Measurements from ENCODE around the gene CTDSPL. TPM values are rescaled to one million over a fixed set of nuclear protein-coding genes. Genes with fewer than 3 reads are reported as not detected.

Gene CTDSPL
- total and polyA plus RNA-seq, 2 of the 13 experiments (the other 11 are each of a cell fraction or from before 2014, with no cell fraction given), result 26.1 to 142 TPM

DNA sequence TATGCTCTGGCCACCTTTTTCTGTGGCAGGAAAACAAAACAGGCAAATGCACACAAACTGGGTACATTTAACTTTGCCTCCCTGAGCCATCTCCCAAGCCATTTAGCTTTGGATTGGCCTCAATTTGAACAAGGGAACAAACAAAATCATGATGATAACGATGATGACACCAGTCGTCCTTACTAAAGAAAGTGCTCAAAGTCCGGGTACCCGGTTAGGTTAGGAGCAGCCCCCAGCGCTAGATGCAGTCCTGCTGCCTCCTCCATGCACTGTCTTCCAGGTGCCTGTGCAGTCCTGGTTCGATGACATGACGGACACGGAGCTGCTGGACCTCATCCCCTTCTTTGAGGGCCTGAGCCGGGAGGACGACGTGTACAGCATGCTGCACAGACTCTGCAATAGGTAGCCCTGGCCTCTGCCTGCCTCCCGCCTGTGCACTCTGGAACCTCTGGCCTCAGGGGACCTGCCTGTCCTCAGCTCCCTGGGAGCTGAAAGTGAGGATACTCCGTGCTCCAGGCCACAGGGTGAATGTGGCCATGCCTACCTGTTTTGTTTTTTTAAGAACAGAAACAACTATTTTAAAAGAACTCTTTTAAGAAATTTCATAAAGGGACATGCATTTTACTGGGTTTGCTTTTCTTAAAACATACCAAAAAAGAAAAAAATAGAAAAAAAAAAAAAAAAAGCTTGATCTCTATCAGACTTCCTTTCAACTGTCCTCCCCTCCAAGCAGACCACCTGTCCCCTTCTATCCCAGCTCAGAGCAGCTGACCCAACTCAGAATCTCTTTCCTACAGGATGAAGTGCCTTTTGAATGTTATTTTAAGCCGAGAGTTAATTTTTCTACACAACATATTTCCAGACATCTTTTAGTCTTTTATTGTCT, 119.0 kb downstream of the CTDSPL start (continued):
- TF ChIP-seq, protein P1, sequence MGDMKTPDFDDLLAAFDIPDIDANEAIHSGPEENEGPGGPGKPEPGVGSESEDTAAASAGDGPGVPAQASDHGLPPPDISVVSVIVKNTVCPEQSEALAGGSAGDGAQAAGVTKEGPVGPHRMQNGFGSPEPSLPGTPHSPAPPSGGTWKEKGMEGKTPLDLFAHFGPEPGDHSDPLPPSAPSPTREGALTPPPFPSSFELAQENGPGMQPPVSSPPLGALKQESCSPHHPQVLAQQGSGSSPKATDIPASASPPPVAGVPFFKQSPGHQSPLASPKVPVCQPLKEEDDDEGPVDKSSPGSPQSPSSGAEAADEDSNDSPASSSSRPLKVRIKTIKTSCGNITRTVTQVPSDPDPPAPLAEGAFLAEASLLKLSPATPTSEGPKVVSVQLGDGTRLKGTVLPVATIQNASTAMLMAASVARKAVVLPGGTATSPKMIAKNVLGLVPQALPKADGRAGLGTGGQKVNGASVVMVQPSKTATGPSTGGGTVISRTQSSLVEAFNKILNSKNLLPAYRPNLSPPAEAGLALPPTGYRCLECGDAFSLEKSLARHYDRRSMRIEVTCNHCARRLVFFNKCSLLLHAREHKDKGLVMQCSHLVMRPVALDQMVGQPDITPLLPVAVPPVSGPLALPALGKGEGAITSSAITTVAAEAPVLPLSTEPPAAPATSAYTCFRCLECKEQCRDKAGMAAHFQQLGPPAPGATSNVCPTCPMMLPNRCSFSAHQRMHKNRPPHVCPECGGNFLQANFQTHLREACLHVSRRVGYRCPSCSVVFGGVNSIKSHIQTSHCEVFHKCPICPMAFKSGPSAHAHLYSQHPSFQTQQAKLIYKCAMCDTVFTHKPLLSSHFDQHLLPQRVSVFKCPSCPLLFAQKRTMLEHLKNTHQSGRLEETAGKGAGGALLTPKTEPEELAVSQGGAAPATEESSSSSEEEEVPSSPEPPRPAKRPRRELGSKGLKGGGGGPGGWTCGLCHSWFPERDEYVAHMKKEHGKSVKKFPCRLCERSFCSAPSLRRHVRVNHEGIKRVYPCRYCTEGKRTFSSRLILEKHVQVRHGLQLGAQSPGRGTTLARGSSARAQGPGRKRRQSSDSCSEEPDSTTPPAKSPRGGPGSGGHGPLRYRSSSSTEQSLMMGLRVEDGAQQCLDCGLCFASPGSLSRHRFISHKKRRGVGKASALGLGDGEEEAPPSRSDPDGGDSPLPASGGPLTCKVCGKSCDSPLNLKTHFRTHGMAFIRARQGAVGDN (CRISPR knock-in tag; IDR thresholded peaks at IDR 0.05), result peak; percentile 87
- TF ChIP-seq MTA1 (CRISPR knock-in tag; IDR thresholded peaks at IDR 0.05; ENCODE audit: borderline replicate concordance), result peak; percentile 27; the same call in 1 of the 2 replicates
- TF ChIP-seq TCF7L2 (IDR thresholded peaks at IDR 0.05; ENCODE audit: low read depth, low read length), result no peak
- no peak for TF ChIP-seq ATF1 (CRISPR knock-in tag; IDR thresholded peaks at IDR 0.05)
- TF ChIP-seq, protein P2, sequence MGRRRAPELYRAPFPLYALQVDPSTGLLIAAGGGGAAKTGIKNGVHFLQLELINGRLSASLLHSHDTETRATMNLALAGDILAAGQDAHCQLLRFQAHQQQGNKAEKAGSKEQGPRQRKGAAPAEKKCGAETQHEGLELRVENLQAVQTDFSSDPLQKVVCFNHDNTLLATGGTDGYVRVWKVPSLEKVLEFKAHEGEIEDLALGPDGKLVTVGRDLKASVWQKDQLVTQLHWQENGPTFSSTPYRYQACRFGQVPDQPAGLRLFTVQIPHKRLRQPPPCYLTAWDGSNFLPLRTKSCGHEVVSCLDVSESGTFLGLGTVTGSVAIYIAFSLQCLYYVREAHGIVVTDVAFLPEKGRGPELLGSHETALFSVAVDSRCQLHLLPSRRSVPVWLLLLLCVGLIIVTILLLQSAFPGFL (CRISPR knock-in tag; IDR thresholded peaks at IDR 0.05), result no peak
- TF ChIP-seq YY1 (IDR thresholded peaks at IDR 0.05; ENCODE audit: insufficient read depth, insufficient replicate concordance, low read depth, low read length), result no peak
- TF ChIP-seq PAF1 (CRISPR knock-in tag; IDR thresholded peaks at IDR 0.05), result no peak
- TF ChIP-seq, protein P3, sequence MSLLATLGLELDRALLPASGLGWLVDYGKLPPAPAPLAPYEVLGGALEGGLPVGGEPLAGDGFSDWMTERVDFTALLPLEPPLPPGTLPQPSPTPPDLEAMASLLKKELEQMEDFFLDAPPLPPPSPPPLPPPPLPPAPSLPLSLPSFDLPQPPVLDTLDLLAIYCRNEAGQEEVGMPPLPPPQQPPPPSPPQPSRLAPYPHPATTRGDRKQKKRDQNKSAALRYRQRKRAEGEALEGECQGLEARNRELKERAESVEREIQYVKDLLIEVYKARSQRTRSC (CRISPR knock-in tag; IDR thresholded peaks at IDR 0.05; ENCODE audit: low read depth), result no peak
- no peak for TF ChIP-seq HNRNPK (IDR thresholded peaks at IDR 0.05; ENCODE audit: low read depth, low read length, poor library complexity, severe bottlenecking)
- no peak for TF ChIP-seq ZNF782 (CRISPR knock-in tag; IDR thresholded peaks at IDR 0.05; ENCODE audit: borderline replicate concordance)
- TF ChIP-seq TCF12 (IDR thresholded peaks at IDR 0.05), result no peak
- 0 out of 2 replicates have a peak, but pooled peaks have one; percentile 32 for TF ChIP-seq TCF12 (CRISPR knock-in tag; IDR thresholded peaks at IDR 0.05)
- TF ChIP-seq, protein P4, sequence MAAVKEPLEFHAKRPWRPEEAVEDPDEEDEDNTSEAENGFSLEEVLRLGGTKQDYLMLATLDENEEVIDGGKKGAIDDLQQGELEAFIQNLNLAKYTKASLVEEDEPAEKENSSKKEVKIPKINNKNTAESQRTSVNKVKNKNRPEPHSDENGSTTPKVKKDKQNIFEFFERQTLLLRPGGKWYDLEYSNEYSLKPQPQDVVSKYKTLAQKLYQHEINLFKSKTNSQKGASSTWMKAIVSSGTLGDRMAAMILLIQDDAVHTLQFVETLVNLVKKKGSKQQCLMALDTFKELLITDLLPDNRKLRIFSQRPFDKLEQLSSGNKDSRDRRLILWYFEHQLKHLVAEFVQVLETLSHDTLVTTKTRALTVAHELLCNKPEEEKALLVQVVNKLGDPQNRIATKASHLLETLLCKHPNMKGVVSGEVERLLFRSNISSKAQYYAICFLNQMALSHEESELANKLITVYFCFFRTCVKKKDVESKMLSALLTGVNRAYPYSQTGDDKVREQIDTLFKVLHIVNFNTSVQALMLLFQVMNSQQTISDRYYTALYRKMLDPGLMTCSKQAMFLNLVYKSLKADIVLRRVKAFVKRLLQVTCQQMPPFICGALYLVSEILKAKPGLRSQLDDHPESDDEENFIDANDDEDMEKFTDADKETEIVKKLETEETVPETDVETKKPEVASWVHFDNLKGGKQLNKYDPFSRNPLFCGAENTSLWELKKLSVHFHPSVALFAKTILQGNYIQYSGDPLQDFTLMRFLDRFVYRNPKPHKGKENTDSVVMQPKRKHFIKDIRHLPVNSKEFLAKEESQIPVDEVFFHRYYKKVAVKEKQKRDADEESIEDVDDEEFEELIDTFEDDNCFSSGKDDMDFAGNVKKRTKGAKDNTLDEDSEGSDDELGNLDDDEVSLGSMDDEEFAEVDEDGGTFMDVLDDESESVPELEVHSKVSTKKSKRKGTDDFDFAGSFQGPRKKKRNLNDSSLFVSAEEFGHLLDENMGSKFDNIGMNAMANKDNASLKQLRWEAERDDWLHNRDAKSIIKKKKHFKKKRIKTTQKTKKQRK (IDR thresholded peaks at IDR 0.05; ENCODE audit: low read length), result no peak
- TF ChIP-seq TGIF2 (CRISPR knock-in tag; IDR thresholded peaks at IDR 0.05), result no peak
- TF ChIP-seq, protein P5, sequence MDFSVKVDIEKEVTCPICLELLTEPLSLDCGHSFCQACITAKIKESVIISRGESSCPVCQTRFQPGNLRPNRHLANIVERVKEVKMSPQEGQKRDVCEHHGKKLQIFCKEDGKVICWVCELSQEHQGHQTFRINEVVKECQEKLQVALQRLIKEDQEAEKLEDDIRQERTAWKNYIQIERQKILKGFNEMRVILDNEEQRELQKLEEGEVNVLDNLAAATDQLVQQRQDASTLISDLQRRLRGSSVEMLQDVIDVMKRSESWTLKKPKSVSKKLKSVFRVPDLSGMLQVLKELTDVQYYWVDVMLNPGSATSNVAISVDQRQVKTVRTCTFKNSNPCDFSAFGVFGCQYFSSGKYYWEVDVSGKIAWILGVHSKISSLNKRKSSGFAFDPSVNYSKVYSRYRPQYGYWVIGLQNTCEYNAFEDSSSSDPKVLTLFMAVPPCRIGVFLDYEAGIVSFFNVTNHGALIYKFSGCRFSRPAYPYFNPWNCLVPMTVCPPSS (IDR thresholded peaks at IDR 0.05), result no peak
- TF ChIP-seq ZNF10 (CRISPR knock-in tag; IDR thresholded peaks at IDR 0.05; ENCODE audit: borderline replicate concordance, low read depth), result no peak
- no peak for TF ChIP-seq HDAC2 (CRISPR knock-in tag; IDR thresholded peaks at IDR 0.05)
- TF ChIP-seq NPAS2 (CRISPR knock-in tag; IDR thresholded peaks at IDR 0.05; ENCODE audit: borderline replicate concordance), result no peak

Data from HepG2 (cell line).